Smooth muscle cell (in vitro differentiated cells): Measurements from ENCODE around the gene TTC19. TPM values are rescaled to one million over a fixed set of nuclear protein-coding genes. Genes with fewer than 3 reads are reported as not detected.

Experiments used
- DNase-seq: peaks from one replicate; lab custom pipeline; 2025; ENCODE audit not compliant: unreplicated experiment; lab: John Stamatoyannopoulos, UW
- H2AFZ ChIP-seq: fragments of 200-600 bp; sonication (generic); 2 replicates; pipeline ENCODE4 v1.6.0; 2016; ENCODE audit warnings: antibody characterized with exemption, low read depth, mild to moderate bottlenecking
- H3F3A ChIP-seq: fragments of 200-600 bp; sonication (generic); 2 replicates; pipeline ENCODE4 v1.6.0; 2017; ENCODE audit warnings: antibody characterized with exemption, low read depth
- H3K27ac ChIP-seq: fragments of 200-600 bp; sonication (generic); 2 replicates; pipeline ENCODE4 v1.5.1; 2016; ENCODE audit warnings: low read depth, mild to moderate bottlenecking
- H3K27me3 ChIP-seq: fragments of 200-600 bp; sonication (generic); 2 replicates; pipeline ENCODE4 v1.6.1; 2016; ENCODE audit warnings: low read depth, mild to moderate bottlenecking
- H3K36me3 ChIP-seq: fragments of 200-600 bp; sonication (generic); 2 replicates; pipeline ENCODE4 v1.5.1; 2016; ENCODE audit warnings: low read depth
- H3K4me1 ChIP-seq: fragments of 200-600 bp; sonication (generic); 2 replicates; pipeline ENCODE4 v1.5.1; 2016; ENCODE audit warnings: low read depth
- H3K4me2 ChIP-seq: fragments of 200-600 bp; sonication (generic); 2 replicates; pipeline ENCODE4 v1.6.0; 2016; ENCODE audit warnings: mild to moderate bottlenecking
- H3K4me3 ChIP-seq: fragments of 200-600 bp; sonication (generic); 2 replicates; pipeline ENCODE4 v1.5.1; 2016; ENCODE audit warnings: mild to moderate bottlenecking
- H3K79me2 ChIP-seq: fragments of 200-600 bp; sonication (generic); 2 replicates; pipeline ENCODE4 v1.6.0; 2016; ENCODE audit warnings: low read depth, mild to moderate bottlenecking
- H3K9ac ChIP-seq: fragments of 200-600 bp; sonication (generic); 2 replicates; pipeline ENCODE4 v1.6.0; 2016; ENCODE audit warnings: low read depth
- H3K9me3 ChIP-seq: fragments of 200-600 bp; sonication (generic); replicated peaks from 2 replicates; pipeline ENCODE4 v1.5.1; 2016; ENCODE audit warnings: low read depth
- H4K20me1 ChIP-seq: fragments of 200-600 bp; sonication (generic); 2 replicates; pipeline ENCODE4 v1.6.0; 2016; ENCODE audit warnings: low read depth
- WGBS: methylation state at CpG from one replicate; pipeline ENCODE4 v1.1.7; 2016; ENCODE audit warnings: low lambda C conversion rate; 5-methylcytosine and 5-hydroxymethylcytosine counted together
- polyA plus RNA-seq: library from polyadenylated mRNA; unstranded; fragments of >200 nt; fragmentation: Nextera tagmentation; extraction: Ambion mirVana; gene quantifications from 2 replicates; pipeline ENCODE4 v1.2.1, GENCODE V29; 2016
- total RNA-seq: library from RNA; depleted of rRNA; stranded (reverse); fragments of >200 nt; gene quantifications from 2 replicates; pipeline ENCODE4 v1.2.3, GENCODE V29; 2014
- TF ChIP-seq, protein P1 (sequence below): fragments of 200-600 bp; sonication (generic); IDR thresholded peaks from 2 replicates; pipeline ENCODE4 v1.5.1; 2017; ENCODE audit warnings: borderline replicate concordance, mild to moderate bottlenecking, antibody characterized with exemption; ENCODE audit not compliant: insufficient read depth, poor library complexity, severe bottlenecking

Gene TTC19
- total and polyA plus RNA-seq, 2 experiments from 2014 or later: 17.4 to 38.7 TPM

DNA sequence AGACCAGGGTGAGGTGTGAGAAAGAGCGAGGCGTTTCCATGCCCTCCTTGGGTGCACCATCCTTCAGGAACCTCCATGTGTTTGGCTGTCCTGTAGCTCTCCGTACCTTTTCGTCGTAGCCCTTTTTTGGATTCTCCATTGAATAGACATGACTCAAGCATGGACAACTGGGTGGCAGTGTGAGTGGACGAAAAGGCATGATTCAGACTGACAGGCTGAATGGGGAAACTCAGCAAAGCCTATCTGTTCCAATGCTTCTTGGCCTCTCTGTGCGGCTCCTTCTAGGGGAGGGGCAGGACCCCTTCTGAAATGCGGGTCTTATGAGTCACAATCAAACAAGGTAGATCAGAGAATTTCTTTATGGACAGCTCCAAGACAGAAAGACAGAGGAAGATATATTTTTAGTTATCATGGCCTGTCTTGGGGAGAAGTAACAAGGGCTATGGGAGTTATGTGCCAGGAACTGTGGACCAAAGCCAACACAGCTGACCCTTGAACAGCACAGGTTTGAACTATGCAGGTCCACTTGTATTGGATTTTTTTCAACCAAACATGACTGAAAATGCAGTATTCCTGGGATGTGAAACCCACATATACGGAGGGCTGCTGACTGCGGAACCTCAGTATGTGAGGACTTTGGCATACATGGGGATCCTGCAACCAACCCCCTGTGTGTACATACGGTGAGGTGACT, 31.8 kb upstream of the TTC19 start:
- Histone ChIP-seq H3K4me1 (peaks cover 11% of the 10 kb centered on the region), H3K36me3 (no peaks in the 10 kb centered on the region), H3F3A (no peaks in the 10 kb centered on the region), H3K4me3 (no peak overlapping the region), H3K9ac (no peak overlapping the region), H3K9me3 (no peaks in the 10 kb centered on the region), H4K20me1 (peaks cover 29% of the 10 kb centered on the region), H3K4me2 (no peak overlapping the region), H2AFZ (no peak overlapping the region), H3K79me2 (peaks cover 3% of the 10 kb centered on the region), H3K27me3 (no peaks in the 10 kb centered on the region), H3K27ac (no peak overlapping the region)
- WGBS: 90% methylated on average over 11 of the region's 11 CpGs
- TF ChIP-seq, protein P1, sequence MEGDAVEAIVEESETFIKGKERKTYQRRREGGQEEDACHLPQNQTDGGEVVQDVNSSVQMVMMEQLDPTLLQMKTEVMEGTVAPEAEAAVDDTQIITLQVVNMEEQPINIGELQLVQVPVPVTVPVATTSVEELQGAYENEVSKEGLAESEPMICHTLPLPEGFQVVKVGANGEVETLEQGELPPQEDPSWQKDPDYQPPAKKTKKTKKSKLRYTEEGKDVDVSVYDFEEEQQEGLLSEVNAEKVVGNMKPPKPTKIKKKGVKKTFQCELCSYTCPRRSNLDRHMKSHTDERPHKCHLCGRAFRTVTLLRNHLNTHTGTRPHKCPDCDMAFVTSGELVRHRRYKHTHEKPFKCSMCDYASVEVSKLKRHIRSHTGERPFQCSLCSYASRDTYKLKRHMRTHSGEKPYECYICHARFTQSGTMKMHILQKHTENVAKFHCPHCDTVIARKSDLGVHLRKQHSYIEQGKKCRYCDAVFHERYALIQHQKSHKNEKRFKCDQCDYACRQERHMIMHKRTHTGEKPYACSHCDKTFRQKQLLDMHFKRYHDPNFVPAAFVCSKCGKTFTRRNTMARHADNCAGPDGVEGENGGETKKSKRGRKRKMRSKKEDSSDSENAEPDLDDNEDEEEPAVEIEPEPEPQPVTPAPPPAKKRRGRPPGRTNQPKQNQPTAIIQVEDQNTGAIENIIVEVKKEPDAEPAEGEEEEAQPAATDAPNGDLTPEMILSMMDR: no peak
- DNase-seq: no peak

DNA sequence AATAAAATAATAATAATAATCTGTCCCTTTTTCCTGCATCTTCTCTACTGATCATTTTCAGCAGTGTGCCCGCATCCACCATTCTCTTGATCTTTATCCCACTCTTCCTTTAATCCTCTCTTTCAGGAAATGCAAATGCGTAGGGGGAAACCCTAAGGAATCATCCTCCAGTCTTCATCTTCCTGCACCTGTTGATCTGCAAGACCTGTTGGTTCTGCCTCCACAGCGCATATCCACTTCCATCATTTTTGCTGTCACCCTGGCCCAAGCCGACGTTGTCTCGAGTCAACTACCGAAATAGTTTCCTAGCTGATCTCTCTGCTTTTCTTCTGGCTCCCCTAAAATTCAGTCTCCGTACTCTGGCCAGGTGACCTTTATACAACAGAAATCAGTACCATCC, 30.2 kb upstream of the TTC19 start:
- Histone ChIP-seq H3K4me1 (peaks cover 11% of the 10 kb centered on the region), H3K36me3 (no peaks in the 10 kb centered on the region), H3K9ac (no peak overlapping the region), H2AFZ (no peak overlapping the region), H3K27ac (no peak overlapping the region), H3F3A (no peaks in the 10 kb centered on the region), H3K79me2 (peaks cover 3% of the 10 kb centered on the region), H3K4me3 (no peak overlapping the region), H4K20me1 (peaks cover 32% of the 10 kb centered on the region), H3K4me2 (no peak overlapping the region), H3K27me3 (no peaks in the 10 kb centered on the region), H3K9me3 (no peaks in the 10 kb centered on the region)
- WGBS: 97% methylated on average over 8 of the region's 8 CpGs
- TF ChIP-seq, protein P1: no peak
- DNase-seq: no peak

DNA sequence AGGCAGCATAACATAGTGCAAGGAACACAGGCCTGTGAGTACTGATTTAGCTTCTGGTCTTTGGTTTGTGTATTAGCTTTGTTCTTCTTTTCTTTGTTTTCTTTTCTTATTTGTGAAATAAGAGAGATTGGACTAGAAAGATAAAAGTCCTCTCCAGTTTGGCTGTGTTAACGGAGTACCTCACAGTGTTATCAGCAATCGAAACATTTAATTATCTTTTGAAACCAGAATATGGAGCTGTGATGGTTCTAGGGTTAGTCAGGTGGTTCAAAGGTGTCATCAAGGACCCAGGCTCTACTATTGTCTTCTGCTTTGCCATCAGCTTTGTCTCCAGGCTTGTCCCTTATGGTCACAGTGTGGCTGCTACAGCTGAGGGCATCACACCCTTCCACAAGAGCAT, 29.1 kb upstream of the TTC19 start:
- no peaks in the 10 kb centered on the region for H3F3A ChIP-seq
- H4K20me1 ChIP-seq: peaks cover 32% of the 10 kb centered on the region
- H3K27me3 ChIP-seq: no peaks in the 10 kb centered on the region
- peaks cover 3% of the 10 kb centered on the region for H3K79me2 ChIP-seq
- H2AFZ ChIP-seq: no peak overlapping the region
- H3K9ac ChIP-seq: no peak overlapping the region
- H3K27ac ChIP-seq: no peak overlapping the region
- DNase-seq: no peak
- H3K36me3 ChIP-seq: no peaks in the 10 kb centered on the region
- TF ChIP-seq, protein P1: no peak
- peaks cover 11% of the 10 kb centered on the region for H3K4me1 ChIP-seq
- no peak overlapping the region for H3K4me3 ChIP-seq
- no peaks in the 10 kb centered on the region for H3K9me3 ChIP-seq
- H3K4me2 ChIP-seq: no peak overlapping the region
- 100% methylated on average over 2 of the region's 2 CpGs for WGBS
